ENCODE results near the gene SHISA9.

DNA sequence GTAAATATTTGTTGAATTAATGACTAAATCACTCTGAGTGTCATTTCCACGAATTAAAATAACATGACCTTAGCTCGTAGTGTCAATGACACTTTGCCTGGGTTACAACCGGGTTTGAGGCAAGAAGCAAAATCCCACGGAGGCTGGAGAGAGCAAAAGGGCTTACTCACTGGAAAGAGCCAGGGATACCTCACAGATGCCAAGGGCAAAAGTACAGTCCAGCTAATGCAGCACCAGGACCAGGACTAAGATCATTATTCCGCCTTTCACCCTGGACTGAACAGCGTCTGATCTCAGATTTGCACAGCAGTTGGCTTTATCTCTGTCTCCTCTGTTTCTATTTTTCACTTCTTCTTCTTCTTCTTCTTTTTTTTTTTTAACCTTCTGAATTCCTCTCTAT is 175.5 kb downstream of the SHISA9 start:
- TF ChIP-seq, protein P1, sequence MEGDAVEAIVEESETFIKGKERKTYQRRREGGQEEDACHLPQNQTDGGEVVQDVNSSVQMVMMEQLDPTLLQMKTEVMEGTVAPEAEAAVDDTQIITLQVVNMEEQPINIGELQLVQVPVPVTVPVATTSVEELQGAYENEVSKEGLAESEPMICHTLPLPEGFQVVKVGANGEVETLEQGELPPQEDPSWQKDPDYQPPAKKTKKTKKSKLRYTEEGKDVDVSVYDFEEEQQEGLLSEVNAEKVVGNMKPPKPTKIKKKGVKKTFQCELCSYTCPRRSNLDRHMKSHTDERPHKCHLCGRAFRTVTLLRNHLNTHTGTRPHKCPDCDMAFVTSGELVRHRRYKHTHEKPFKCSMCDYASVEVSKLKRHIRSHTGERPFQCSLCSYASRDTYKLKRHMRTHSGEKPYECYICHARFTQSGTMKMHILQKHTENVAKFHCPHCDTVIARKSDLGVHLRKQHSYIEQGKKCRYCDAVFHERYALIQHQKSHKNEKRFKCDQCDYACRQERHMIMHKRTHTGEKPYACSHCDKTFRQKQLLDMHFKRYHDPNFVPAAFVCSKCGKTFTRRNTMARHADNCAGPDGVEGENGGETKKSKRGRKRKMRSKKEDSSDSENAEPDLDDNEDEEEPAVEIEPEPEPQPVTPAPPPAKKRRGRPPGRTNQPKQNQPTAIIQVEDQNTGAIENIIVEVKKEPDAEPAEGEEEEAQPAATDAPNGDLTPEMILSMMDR (conservative IDR thresholded peaks at IDR 0.05; ENCODE audit: low read length): no peak
- no peak for TF ChIP-seq EZH2phosphoT487 (IDR thresholded peaks at IDR 0.05; ENCODE audit: borderline replicate concordance, low read depth, low read length)
